ENCODE data around the gene LRBA.
"Not testable (repeated sequence)": the region's sequence is repeated elsewhere in the genome, so short reads cannot be mapped to it uniquely, and the experiment has no call there.

LRBA gene

DNA sequence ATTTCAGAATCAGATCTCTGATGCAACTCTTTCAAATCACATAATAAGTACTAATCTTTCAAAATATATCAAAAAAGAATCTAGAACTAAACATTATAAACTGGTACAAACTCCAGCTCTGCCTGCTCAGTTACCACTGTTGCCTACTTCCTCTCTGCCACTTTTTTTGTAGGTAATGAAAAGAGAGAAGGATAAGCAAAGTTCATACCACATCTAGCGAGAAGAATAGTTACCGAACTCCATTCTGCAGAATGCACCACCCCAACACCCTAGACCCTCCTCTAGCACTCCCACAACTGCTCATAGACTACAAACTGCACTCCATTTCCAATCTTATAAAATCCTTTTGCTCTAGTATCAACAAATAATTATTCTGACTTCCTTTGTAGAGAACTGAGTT, 19.7 kb upstream of the LRBA start:
- TF ChIP-seq, protein P1, sequence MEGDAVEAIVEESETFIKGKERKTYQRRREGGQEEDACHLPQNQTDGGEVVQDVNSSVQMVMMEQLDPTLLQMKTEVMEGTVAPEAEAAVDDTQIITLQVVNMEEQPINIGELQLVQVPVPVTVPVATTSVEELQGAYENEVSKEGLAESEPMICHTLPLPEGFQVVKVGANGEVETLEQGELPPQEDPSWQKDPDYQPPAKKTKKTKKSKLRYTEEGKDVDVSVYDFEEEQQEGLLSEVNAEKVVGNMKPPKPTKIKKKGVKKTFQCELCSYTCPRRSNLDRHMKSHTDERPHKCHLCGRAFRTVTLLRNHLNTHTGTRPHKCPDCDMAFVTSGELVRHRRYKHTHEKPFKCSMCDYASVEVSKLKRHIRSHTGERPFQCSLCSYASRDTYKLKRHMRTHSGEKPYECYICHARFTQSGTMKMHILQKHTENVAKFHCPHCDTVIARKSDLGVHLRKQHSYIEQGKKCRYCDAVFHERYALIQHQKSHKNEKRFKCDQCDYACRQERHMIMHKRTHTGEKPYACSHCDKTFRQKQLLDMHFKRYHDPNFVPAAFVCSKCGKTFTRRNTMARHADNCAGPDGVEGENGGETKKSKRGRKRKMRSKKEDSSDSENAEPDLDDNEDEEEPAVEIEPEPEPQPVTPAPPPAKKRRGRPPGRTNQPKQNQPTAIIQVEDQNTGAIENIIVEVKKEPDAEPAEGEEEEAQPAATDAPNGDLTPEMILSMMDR (IDR thresholded peaks at IDR 0.05; ENCODE audit: insufficient read depth, low read depth, low read length, missing control alignments), result no peak
- no peak for DNase-seq (ENCODE audit: low read depth)
- H3K4me3 ChIP-seq (ENCODE audit: low read length), result no peak overlapping the region

DNA sequence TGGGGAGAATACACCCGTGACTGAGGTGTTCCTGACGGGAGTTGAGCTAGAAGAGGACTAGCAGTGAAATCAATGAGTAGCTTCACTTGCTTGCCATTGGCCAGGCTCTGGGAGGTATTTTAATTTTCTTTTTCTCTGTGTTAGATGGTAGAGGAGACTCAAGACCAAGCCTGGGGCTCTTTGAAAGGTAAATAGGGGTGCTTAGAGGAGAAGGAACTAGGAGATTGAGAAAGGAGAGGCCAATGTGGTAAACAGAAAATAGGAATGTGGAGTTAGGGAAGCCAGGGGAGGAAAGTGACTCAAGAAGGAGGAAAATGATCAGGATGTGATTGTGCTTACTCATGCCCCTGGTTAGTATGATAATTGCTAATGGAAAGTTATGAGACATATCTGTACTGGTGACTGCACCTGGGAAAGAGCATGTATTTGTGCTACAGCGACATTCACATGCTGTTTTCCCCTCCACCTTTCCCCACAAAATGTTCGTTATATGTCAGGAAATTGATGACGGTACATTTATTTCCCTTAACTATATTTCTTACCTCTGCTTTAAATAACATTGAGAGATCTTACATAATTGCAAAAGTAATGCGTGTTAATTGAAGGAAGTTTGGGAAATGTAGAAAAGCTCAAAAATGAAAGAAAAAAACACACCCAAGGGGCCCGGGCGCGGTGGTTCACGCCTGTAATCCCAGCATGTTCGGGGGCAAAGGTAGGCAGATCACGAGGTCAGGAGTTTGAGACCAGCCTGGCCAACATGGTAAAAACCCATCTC, 16.9 kb upstream of the LRBA start:
- TF ChIP-seq, protein P1 (IDR thresholded peaks at IDR 0.05; ENCODE audit: insufficient read depth, low read depth, low read length, missing control alignments), result no peak
- peak; percentile 87 for DNase-seq (ENCODE audit: low read depth)
- H3K4me3 ChIP-seq (ENCODE audit: low read length), result no peak overlapping the region

DNA sequence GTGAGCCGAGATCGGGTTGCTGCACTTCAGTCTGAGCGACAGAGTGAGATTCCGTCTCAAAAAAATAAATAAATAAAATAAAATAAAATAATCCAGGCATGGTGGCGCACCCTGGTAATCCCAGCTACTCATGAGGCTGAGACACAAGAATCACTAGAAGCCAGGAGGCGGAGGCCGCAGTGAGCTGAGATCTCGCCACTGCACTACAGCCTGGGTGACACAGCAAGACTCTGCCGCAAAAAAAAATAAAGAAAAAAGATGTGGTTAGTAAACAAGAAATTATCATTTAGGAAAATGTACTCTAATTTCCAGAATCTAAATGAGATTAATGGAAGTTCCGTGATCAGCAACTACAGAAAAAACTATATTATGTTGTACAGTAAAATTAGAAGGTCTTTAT, 14.5 kb upstream of the LRBA start:
- H3K4me3 ChIP-seq (ENCODE audit: low read length), result no peak overlapping the region
- no peak for DNase-seq (ENCODE audit: low read depth)
- TF ChIP-seq, protein P1 (IDR thresholded peaks at IDR 0.05; ENCODE audit: insufficient read depth, low read depth, low read length, missing control alignments), result no peak

DNA sequence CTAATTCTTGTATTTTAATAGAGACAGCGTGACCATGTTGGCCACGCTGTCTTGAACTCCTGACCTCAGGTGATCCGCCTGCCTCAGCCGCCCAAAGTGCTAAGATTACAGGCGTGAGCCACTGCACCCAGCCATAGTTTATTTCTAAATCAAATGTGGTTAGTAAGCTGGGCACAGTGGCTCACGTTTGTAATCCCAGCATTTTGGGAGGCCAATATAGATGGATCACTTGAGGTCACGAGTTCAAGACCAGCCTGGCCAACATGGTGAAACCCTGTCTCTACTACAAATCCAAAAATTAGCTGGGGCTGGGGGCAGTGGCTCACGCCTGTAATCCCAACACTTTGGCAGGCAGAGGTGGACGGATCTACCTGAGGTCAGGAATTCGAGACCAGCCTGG, 13.9 kb upstream of the LRBA start:
- DNase-seq (ENCODE audit: low read depth), result not testable (repeated sequence)

DNA sequence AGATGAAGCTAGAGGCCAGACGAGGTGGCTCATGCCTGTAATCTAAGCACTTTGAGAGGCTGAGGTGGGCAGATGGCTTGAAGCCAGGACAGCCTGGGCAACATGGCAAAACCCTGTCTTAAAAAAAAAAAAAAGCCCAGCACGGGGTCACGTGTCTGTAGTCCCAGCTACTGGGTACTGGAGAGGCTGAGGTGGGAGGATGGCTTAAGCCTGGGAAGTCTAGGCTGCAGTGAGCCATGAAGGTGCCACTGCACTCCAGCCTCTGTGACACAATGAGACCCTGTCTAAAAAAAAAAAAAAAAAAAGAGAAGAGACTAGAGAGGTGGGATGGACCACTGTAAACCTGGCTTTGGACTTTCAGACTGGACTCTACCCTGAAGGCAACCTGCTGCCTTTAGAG, 10.7 kb upstream of the LRBA start:
- H3K4me3 ChIP-seq (ENCODE audit: low read length), result no peak overlapping the region
- no peak for DNase-seq (ENCODE audit: low read depth)
- TF ChIP-seq, protein P1 (IDR thresholded peaks at IDR 0.05; ENCODE audit: insufficient read depth, low read depth, low read length, missing control alignments), result no peak

More for the DNA sequence above, 13.9 kb upstream of the LRBA start:
- H3K4me3 ChIP-seq (ENCODE audit: low read length), result not testable (repeated sequence)

DNA sequence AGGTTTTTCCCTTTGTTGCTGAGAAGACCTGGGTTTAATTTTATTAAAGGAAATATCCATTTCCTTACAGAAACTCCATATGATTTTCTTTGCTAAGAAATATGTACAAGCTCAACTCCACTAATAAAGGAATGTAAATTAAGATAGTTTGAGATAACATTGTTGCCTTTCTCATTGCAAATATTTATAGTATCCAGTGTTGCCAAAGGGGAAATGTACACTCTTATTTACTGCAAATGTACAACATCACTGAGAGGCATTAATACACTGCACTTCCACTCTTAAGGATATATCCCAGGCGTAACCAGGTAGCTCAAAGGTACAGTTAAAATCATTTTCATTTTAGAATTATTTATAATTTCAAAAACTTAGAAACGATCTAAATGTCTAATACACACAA, 7.5 kb upstream of the LRBA start:
- TF ChIP-seq, protein P1 (IDR thresholded peaks at IDR 0.05; ENCODE audit: insufficient read depth, low read depth, low read length, missing control alignments), result no peak
- H3K4me3 ChIP-seq (ENCODE audit: low read length), result no peak overlapping the region
- no peak for DNase-seq (ENCODE audit: low read depth)

DNA sequence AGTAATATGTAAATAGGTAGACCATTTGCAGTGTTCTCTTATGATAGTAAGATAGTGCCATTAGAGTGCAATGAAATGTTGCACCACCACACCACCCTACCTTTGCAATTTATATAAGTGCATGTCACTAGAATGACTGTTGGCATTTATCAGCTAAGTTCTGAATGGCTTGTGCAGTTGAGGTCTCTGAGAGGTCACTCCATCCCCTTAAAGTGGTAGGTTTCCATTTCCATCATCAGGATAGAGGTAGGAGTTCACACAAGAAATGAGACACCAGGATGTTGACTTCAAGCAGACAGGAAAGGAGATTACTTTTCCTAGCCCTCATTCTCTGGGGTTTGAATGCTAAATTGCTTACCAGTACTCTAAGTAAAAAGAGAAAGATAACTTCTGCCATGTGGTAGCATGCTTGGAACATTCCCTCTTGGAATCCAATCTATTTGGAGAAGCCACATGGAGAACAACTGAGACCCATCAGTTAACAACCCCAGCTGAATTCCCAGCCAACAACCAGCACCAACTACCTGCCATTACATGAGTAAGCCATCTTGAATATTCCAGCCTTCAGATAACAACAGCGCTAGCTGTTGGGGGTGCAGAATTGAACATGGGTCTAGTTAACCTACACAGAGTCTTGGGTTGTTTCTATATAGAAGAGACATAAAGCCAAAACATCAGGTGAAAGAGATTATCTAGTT, 6.7 kb upstream of the LRBA start:
- no peak for DNase-seq (ENCODE audit: low read depth)
- no peak overlapping the region for H3K4me3 ChIP-seq (ENCODE audit: low read length)
- TF ChIP-seq, protein P1 (IDR thresholded peaks at IDR 0.05; ENCODE audit: insufficient read depth, low read depth, low read length, missing control alignments), result no peak
